PFSK-1 (cell line): ENCODE results near the gene JRKL.

Experiments
- FOXP2 ChIP-seq: optimal IDR thresholded peaks from 2 replicates; pipeline ENCODE3; 2011; ENCODE audit warnings: borderline replicate concordance, control low read depth, inconsistent platforms; ENCODE audit not compliant: insufficient read depth; ENCODE audit errors: extremely low read length, extremely low read depth
- POLR2AphosphoS5 ChIP-seq: IDR thresholded peaks from 2 replicates; pipeline ENCODE4 v1.6.1; 2012; ENCODE audit warnings: low read depth, mild to moderate bottlenecking, control low read depth, low read length, moderate library complexity
- SIN3A ChIP-seq: IDR thresholded peaks from 2 replicates; pipeline ENCODE4 v1.6.1; 2012; ENCODE audit warnings: mild to moderate bottlenecking, low read length, moderate library complexity, borderline replicate concordance; ENCODE audit not compliant: insufficient read depth
- TAF1 ChIP-seq: IDR thresholded peaks from 2 replicates; pipeline ENCODE4 v1.6.1; 2012; ENCODE audit warnings: low read length, control low read depth, borderline replicate concordance; ENCODE audit not compliant: insufficient read depth
- TF ChIP-seq, protein P1 (sequence below), 2 experiments: IDR thresholded peaks; 2 replicates each; pipeline versions ENCODE4 v1.6.1 to v1.8.0; 2011 to 2012; ENCODE audit warnings: low read depth in 2 of 2, low read length in 2 of 2, control low read depth in 1 of 2, inconsistent platforms in 1 of 2, mild to moderate bottlenecking in 1 of 2, moderate library complexity in 1 of 2; ENCODE audit not compliant: insufficient read depth in 1 of 2

- TF ChIP-seq SIN3A (no peak), POLR2AphosphoS5 (no peak), TAF1 (no peak), FOXP2 (no peak)
- TF ChIP-seq, protein P1, sequence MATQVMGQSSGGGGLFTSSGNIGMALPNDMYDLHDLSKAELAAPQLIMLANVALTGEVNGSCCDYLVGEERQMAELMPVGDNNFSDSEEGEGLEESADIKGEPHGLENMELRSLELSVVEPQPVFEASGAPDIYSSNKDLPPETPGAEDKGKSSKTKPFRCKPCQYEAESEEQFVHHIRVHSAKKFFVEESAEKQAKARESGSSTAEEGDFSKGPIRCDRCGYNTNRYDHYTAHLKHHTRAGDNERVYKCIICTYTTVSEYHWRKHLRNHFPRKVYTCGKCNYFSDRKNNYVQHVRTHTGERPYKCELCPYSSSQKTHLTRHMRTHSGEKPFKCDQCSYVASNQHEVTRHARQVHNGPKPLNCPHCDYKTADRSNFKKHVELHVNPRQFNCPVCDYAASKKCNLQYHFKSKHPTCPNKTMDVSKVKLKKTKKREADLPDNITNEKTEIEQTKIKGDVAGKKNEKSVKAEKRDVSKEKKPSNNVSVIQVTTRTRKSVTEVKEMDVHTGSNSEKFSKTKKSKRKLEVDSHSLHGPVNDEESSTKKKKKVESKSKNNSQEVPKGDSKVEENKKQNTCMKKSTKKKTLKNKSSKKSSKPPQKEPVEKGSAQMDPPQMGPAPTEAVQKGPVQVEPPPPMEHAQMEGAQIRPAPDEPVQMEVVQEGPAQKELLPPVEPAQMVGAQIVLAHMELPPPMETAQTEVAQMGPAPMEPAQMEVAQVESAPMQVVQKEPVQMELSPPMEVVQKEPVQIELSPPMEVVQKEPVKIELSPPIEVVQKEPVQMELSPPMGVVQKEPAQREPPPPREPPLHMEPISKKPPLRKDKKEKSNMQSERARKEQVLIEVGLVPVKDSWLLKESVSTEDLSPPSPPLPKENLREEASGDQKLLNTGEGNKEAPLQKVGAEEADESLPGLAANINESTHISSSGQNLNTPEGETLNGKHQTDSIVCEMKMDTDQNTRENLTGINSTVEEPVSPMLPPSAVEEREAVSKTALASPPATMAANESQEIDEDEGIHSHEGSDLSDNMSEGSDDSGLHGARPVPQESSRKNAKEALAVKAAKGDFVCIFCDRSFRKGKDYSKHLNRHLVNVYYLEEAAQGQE (IDR thresholded peaks at IDR 0.05; ENCODE audit: insufficient read depth in 1 of 2, low read depth in 2 of 2, low read length in 2 of 2): no peak
Observed at GRCh38 chr11:96357794-96358193, 32.0 kb upstream of the JRKL start.
